Muscle layer of duodenum (tissue), 2 donors: ENCODE results near the gene FBXL13.
"Not testable (repeated sequence)": the region's sequence is repeated elsewhere in the genome, so short reads cannot be mapped to it uniquely, and the experiment has no call there.

Source experiments
- H3K27ac ChIP-seq: one replicate; pipeline ENCODE4 v1.7.0; 2013; ENCODE audit warnings: mild to moderate bottlenecking, low read length
- H3K27me3 ChIP-seq: one replicate; pipeline ENCODE4 v1.7.0; 2013; ENCODE audit warnings: low read depth, mild to moderate bottlenecking, control low read depth, low read length
- H3K36me3 ChIP-seq, 2 donors: one replicate each; pipeline ENCODE4 v1.7.0; 2013; ENCODE audit warnings: low read length in 2 of 2, control low read depth in 1 of 2, mild to moderate bottlenecking in 1 of 2; ENCODE audit not compliant: insufficient read depth in 2 of 2, control insufficient read depth in 1 of 2
- H3K4me1 ChIP-seq, 2 donors: one replicate each; pipeline ENCODE4 v1.7.0; 2013; ENCODE audit warnings: low read length in 2 of 2, mild to moderate bottlenecking in 2 of 2, control low read depth in 1 of 2, moderate library complexity in 1 of 2; ENCODE audit not compliant: insufficient read depth in 2 of 2, control insufficient read depth in 1 of 2
- H3K4me3 ChIP-seq, 2 donors: one replicate each; pipeline ENCODE4 v1.7.0; 2013; ENCODE audit warnings: low read length in 2 of 2, low read depth in 1 of 2, mild to moderate bottlenecking in 1 of 2
- H3K9me3 ChIP-seq, 2 donors: one replicate each; pipeline ENCODE4 v1.7.0; 2013; ENCODE audit warnings: low read length in 2 of 2, control low read depth in 1 of 2, mild to moderate bottlenecking in 1 of 2; ENCODE audit not compliant: control insufficient read depth in 1 of 2
- donor health status: healthy.

Gene FBXL13

GRCh38 chr7:103021490-103021889 is 53.1 kb downstream of the FBXL13 start:
- H3K27ac ChIP-seq = not testable (repeated sequence)

GRCh38 chr7:103020876-103021275 is 53.7 kb downstream of the FBXL13 start:
- H3K4me3 ChIP-seq, H3K27ac ChIP-seq, H3K36me3 ChIP-seq, H3K4me1 ChIP-seq, H3K9me3 ChIP-seq, H3K27me3 ChIP-seq: not testable (repeated sequence)

More at GRCh38 chr7:103021490-103021889, 53.1 kb downstream of the FBXL13 start:
- not testable (repeated sequence) for H3K4me1 ChIP-seq, H3K27me3 ChIP-seq, H3K9me3 ChIP-seq, H3K4me3 ChIP-seq, H3K36me3 ChIP-seq

- not testable (repeated sequence) for H3K27me3 ChIP-seq, H3K4me3 ChIP-seq, H3K9me3 ChIP-seq, H3K36me3 ChIP-seq, H3K4me1 ChIP-seq, H3K27ac ChIP-seq
Measured at GRCh38 chr7:103018295-103018694, 56.3 kb downstream of the FBXL13 start.

- Histone ChIP-seq H3K9me3 (peaks cover 0 to 6% of the 10 kb centered on the region in 2 donors), H3K27ac (no peak overlapping the region), H3K4me3 (no peak overlapping the region), H3K4me1 (no peaks in the 10 kb centered on the region), H3K36me3 (no peaks in the 10 kb centered on the region), H3K27me3 (no peaks in the 10 kb centered on the region)
Measured at GRCh38 chr7:103011650-103012049, 62.9 kb downstream of the FBXL13 start.

- H3K27me3 ChIP-seq = no peaks in the 10 kb centered on the region
- H3K36me3 ChIP-seq = no peaks in the 10 kb centered on the region
- H3K9me3 ChIP-seq = no peaks in the 10 kb centered on the region
- no peak overlapping the region for H3K4me3 ChIP-seq
- H3K27ac ChIP-seq = no peak overlapping the region
- no peaks in the 10 kb centered on the region for H3K4me1 ChIP-seq
Measured at GRCh38 chr7:103010211-103010610, 64.4 kb downstream of the FBXL13 start.

GRCh38 chr7:103009466-103010185 is 65.0 kb downstream of the FBXL13 start:
- no peaks in the 10 kb centered on the region for H3K36me3 ChIP-seq

GRCh38 chr7:103003004-103003403 is 71.6 kb downstream of the FBXL13 start:
- H3K4me3 ChIP-seq = no peak overlapping the region
- H3K4me1 ChIP-seq = no peaks in the 10 kb centered on the region
- peaks cover 10 to 12% of the 10 kb centered on the region in 2 donors for H3K9me3 ChIP-seq
- no peak overlapping the region for H3K27ac ChIP-seq
- H3K36me3 ChIP-seq = no peaks in the 10 kb centered on the region
- H3K27me3 ChIP-seq = no peaks in the 10 kb centered on the region

More at GRCh38 chr7:103009466-103010185, 65.0 kb downstream of the FBXL13 start:
- Histone ChIP-seq H3K27me3 (no peaks in the 10 kb centered on the region), H3K4me1 (no peaks in the 10 kb centered on the region), H3K27ac (no peak overlapping the region), H3K9me3 (no peaks in the 10 kb centered on the region), H3K4me3 (no peak overlapping the region)

GRCh38 chr7:103001210-103001609 is 73.4 kb downstream of the FBXL13 start:
- H3K27me3 ChIP-seq = no peaks in the 10 kb centered on the region
- no peak overlapping the region for H3K4me3 ChIP-seq
- H3K4me1 ChIP-seq = no peaks in the 10 kb centered on the region
- no peaks in the 10 kb centered on the region for H3K36me3 ChIP-seq
- peaks cover 10 to 12% of the 10 kb centered on the region in 2 donors for H3K9me3 ChIP-seq
- H3K27ac ChIP-seq = no peak overlapping the region

GRCh38 chr7:102996957-102997356 is 77.6 kb downstream of the FBXL13 start:
- no peak overlapping the region for H3K4me3 ChIP-seq
- peaks cover 0 to 4% of the 10 kb centered on the region in 2 donors for H3K9me3 ChIP-seq
- H3K27me3 ChIP-seq = no peaks in the 10 kb centered on the region
- peaks cover 3 to 9% of the 10 kb centered on the region in 2 donors for H3K4me1 ChIP-seq
- H3K36me3 ChIP-seq = no peaks in the 10 kb centered on the region
- H3K27ac ChIP-seq = no peak overlapping the region

GRCh38 chr7:102995609-102996008 is 79.0 kb downstream of the FBXL13 start:
- not testable (repeated sequence) for H3K27ac ChIP-seq, H3K4me3 ChIP-seq, H3K4me1 ChIP-seq, H3K27me3 ChIP-seq, H3K9me3 ChIP-seq, H3K36me3 ChIP-seq

GRCh38 chr7:102994567-102994966 is 80.0 kb downstream of the FBXL13 start:
- peaks cover 3 to 9% of the 10 kb centered on the region in 2 donors for H3K4me1 ChIP-seq
- no peak overlapping the region for H3K27ac ChIP-seq

GRCh38 chr7:102993718-102994029 is 80.9 kb downstream of the FBXL13 start:
- no peak overlapping the region for H3K27ac ChIP-seq
- H3K4me1 ChIP-seq = peaks cover 3 to 9% of the 10 kb centered on the region in 2 donors

More at GRCh38 chr7:102994567-102994966, 80.0 kb downstream of the FBXL13 start:
- Histone ChIP-seq H3K27me3 (no peaks in the 10 kb centered on the region), H3K9me3 (no peaks in the 10 kb centered on the region), H3K4me3 (no peak overlapping the region), H3K36me3 (no peaks in the 10 kb centered on the region)

More at GRCh38 chr7:102993718-102994029, 80.9 kb downstream of the FBXL13 start:
- no peaks in the 10 kb centered on the region for H3K36me3 ChIP-seq
- H3K4me3 ChIP-seq = no peak overlapping the region
- H3K9me3 ChIP-seq = no peaks in the 10 kb centered on the region
- no peaks in the 10 kb centered on the region for H3K27me3 ChIP-seq
